CD14-positive monocyte (primary cell): ENCODE data around the gene ATP8B3. TPM values are rescaled to one million over a fixed set of nuclear protein-coding genes. Genes with fewer than 3 reads are reported as not detected.

Source experiments
- DNase-seq, 3 donors: peaks; one replicate each; pipeline ENCODE4 v3.0.0-alpha.2; 2011 to 2022
- H2AFZ ChIP-seq: 2 replicates; pipeline ENCODE4 v1.6.0; 2012; ENCODE audit warnings: mild to moderate bottlenecking, low read depth, low read length, inconsistent platforms; ENCODE audit not compliant: insufficient read depth, poor library complexity, severe bottlenecking
- H3K27ac ChIP-seq, 2 donors: 1 replicate in 1 of 2; 2 replicates in 1 of 2; pipeline ENCODE4 v1.5.1; 2012 to 2013; ENCODE audit warnings: low read length in 2 of 2, control low read depth in 1 of 2, inconsistent platforms in 1 of 2, low read depth in 1 of 2, mild to moderate bottlenecking in 1 of 2
- H3K27me3 ChIP-seq, 2 donors: one replicate each; pipeline versions ENCODE4 v1.6.0 to v1.6.1; 2011 to 2013; ENCODE audit warnings: low read length in 2 of 2; ENCODE audit not compliant: control insufficient read depth in 2 of 2, insufficient read depth in 2 of 2
- H3K36me3 ChIP-seq, 2 donors: replicated peaks in 1 of 2; 1 replicate in 1 of 2; 2 replicates in 1 of 2; pipeline versions ENCODE4 v1.5.1 to v1.6.1; 2012 to 2013; ENCODE audit warnings: low read length in 2 of 2, control low read depth in 1 of 2, inconsistent platforms in 1 of 2, mild to moderate bottlenecking in 1 of 2; ENCODE audit not compliant: insufficient read depth in 2 of 2, control insufficient read depth in 1 of 2
- H3K4me1 ChIP-seq, 2 donors: 1 replicate in 1 of 2; 2 replicates in 1 of 2; pipeline versions ENCODE4 v1.5.1 to v1.6.1; 2012 to 2013; ENCODE audit warnings: low read length in 2 of 2, control low read depth in 1 of 2, inconsistent platforms in 1 of 2, mild to moderate bottlenecking in 1 of 2, moderate library complexity in 1 of 2; ENCODE audit not compliant: insufficient read depth in 2 of 2, control insufficient read depth in 1 of 2
- H3K4me2 ChIP-seq: replicated peaks from 2 replicates; pipeline ENCODE3; 2012; ENCODE audit warnings: low read length, moderate library complexity, mild to moderate bottlenecking; ENCODE audit not compliant: poor library complexity, severe bottlenecking; ENCODE audit errors: extremely low read depth
- H3K4me3 ChIP-seq, 3 experiments: fragments of 200-600 bp in 1 of 3; sonication (generic) in 1 of 3; replicated peaks in 1 of 3; 1 replicate in 2 of 3; 2 replicates in 1 of 3; pipeline ENCODE4 v1.5.1; 2011 to 2013; ENCODE audit warnings: low read length in 3 of 3, mild to moderate bottlenecking in 3 of 3, control low read depth in 2 of 3, low read depth in 2 of 3, inconsistent platforms in 1 of 3, moderate library complexity in 1 of 3
- H3K79me2 ChIP-seq: 2 replicates; pipeline ENCODE4 v1.6.0; 2012; ENCODE audit warnings: mild to moderate bottlenecking, control low read depth, inconsistent platforms, low read length, moderate library complexity; ENCODE audit not compliant: insufficient read depth
- H3K9ac ChIP-seq: 2 replicates; pipeline ENCODE4 v1.6.0; 2017; ENCODE audit warnings: low read length, mild to moderate bottlenecking; ENCODE audit not compliant: insufficient read depth, poor library complexity, severe bottlenecking
- H3K9me3 ChIP-seq, 2 donors: replicated peaks in 1 of 2; 1 replicate in 1 of 2; 2 replicates in 1 of 2; pipeline versions ENCODE4 v1.5.1 to v1.6.1; 2012 to 2013; ENCODE audit warnings: low read length in 2 of 2, control low read depth in 1 of 2; ENCODE audit not compliant: control insufficient read depth in 1 of 2, insufficient read depth in 1 of 2
- H4K20me1 ChIP-seq: 2 replicates; pipeline ENCODE4 v1.6.0; 2012; ENCODE audit warnings: mild to moderate bottlenecking, low read length, control low read depth, moderate library complexity; ENCODE audit not compliant: insufficient read depth
- H3K27ac Mint-ChIP-seq, 7 donors: one replicate each; pipeline ENCODE4 v1.8.0; 2020; ENCODE audit warnings: mild to moderate bottlenecking in 7 of 7, mixed read lengths in 7 of 7, moderate library complexity in 6 of 7, inconsistent platforms in 2 of 7
- H3K27me3 Mint-ChIP-seq, 3 donors: one replicate each; pipeline ENCODE4 v1.8.0; 2021 to 2022; ENCODE audit warnings: low read depth in 3 of 3, mild to moderate bottlenecking in 3 of 3, mixed read lengths in 3 of 3, moderate library complexity in 3 of 3, inconsistent platforms in 1 of 3
- H3K36me3 Mint-ChIP-seq, 2 donors: one replicate each; pipeline ENCODE4 v1.8.0; 2020; ENCODE audit warnings: mixed read lengths in 2 of 2, inconsistent platforms in 1 of 2, mild to moderate bottlenecking in 1 of 2
- H3K4me1 Mint-ChIP-seq: one replicate; pipeline ENCODE4 v1.8.0; 2020; ENCODE audit warnings: mild to moderate bottlenecking, mixed read lengths
- H3K4me3 Mint-ChIP-seq, 2 donors: one replicate each; pipeline ENCODE4 v1.8.0; 2020; ENCODE audit warnings: mild to moderate bottlenecking in 2 of 2, mixed read lengths in 2 of 2, moderate library complexity in 1 of 2
- H3K9me3 Mint-ChIP-seq, 7 donors: one replicate each; pipeline ENCODE4 v1.8.0; 2020 to 2022; ENCODE audit warnings: mixed read lengths in 7 of 7, mild to moderate bottlenecking in 6 of 7, moderate library complexity in 6 of 7, inconsistent platforms in 2 of 7
- WGBS: methylation state at CpG from one replicate; pipeline ENCODE4 v1.1.5; 2013; ENCODE audit warnings: missing lambda C conversion rate; ENCODE audit not compliant: insufficient coverage; 5-methylcytosine and 5-hydroxymethylcytosine counted together
- intact Hi-C, 2 donors: fragments of 100-400 bp; cut with micrococcal nuclease; formaldehyde crosslinking; loops; one replicate each; pipeline versions ENCODE4 v1.15.0 to v1.15.1; 2023
- polyA plus RNA-seq, 3 donors: library from polyadenylated mRNA; depleted of rRNA in 1 of 3; unstranded in 2 of 3; stranded (reverse) in 1 of 3; fragments of 300-500 nt in 2 of 3; fragments of >200 nt in 1 of 3; fragmentation: Illumina TruSeq in 2 of 3; gene quantifications; 1 replicate in 2 of 3; 2 replicates in 1 of 3; pipeline ENCODE4 v1.2.3, GENCODE V29; 2012 to 2021
- TF ChIP-seq, protein P1 (sequence below): fragments of 200-600 bp; IDR thresholded peaks from one replicate; pipeline ENCODE4 v1.8.0; 2022; ENCODE audit warnings: antibody characterized with exemption, mild to moderate bottlenecking

ATP8B3 gene
- polyA plus RNA-seq, 3 donors, result 1.6 to 8.2 (median 1.8) TPM

DNA sequence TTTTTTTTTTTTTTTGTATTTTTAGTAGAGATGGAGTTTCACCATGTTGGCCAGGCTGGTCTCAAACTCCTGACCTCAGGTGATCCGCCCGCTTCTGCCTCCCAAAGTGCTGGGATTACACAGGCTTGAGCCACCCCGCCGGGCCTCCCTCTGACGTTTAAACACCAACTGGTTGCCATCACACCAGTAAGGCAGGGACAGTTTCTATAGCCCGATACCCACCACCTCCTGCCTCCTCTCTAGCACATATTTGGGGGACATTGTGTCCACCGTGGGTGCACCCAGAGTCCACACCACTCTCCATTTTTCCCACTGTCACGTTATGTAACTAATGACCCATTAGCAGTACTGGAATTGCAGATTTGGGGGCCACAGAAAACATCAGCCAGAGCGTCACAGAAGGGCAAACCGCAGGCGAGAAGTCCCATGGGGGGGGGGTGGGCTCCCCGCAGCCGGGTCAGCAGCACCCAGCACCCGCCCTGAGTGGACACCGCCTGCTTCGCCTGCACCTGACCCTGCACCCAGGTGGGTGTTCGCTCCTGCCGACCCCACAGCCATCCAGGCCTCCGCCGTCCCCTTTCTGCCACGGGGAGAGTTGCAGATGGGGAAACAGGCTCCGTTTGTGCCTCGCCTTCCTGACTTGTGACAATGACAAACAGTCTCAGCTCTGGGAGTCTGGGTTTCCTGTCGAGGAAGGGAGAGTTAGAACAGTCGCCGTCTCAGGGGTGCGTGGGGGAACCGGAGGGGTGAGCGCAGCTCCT is 55.2 kb downstream of the ATP8B3 start:
- Mint-ChIP-seq H3K4me1 (peaks cover 3% of the 10 kb centered on the region), H3K4me3 (peak overlapping the region in 1 of 2 donors; percentile 81), H3K27me3 (peaks cover 79 to 90% (median 83%) of the 10 kb centered on the region in 3 donors), H3K27ac (no peak overlapping the region), H3K36me3 (peaks cover 0 to 2% of the 10 kb centered on the region in 2 donors), H3K9me3 (peaks cover 0 to 21% (median 5%) of the 10 kb centered on the region in 7 donors)
- Histone ChIP-seq H3K9ac (no peak overlapping the region), H3K4me1 (peaks cover 0 to 1% of the 10 kb centered on the region in 2 donors), H3K27ac (no peak overlapping the region), H3K4me3 (no peak overlapping the region), H3K79me2 (no peaks in the 10 kb centered on the region), H3K4me2 (no peak overlapping the region), H3K27me3 (peaks cover 45 to 84% of the 10 kb centered on the region in 2 donors), H4K20me1 (no peaks in the 10 kb centered on the region), H3K9me3 (peaks cover 0 to 25% of the 10 kb centered on the region in 2 donors), H2AFZ (no peak overlapping the region), H3K36me3 (no peaks in the 10 kb centered on the region)
- DNase-seq, result no peak
- TF ChIP-seq, protein P1, sequence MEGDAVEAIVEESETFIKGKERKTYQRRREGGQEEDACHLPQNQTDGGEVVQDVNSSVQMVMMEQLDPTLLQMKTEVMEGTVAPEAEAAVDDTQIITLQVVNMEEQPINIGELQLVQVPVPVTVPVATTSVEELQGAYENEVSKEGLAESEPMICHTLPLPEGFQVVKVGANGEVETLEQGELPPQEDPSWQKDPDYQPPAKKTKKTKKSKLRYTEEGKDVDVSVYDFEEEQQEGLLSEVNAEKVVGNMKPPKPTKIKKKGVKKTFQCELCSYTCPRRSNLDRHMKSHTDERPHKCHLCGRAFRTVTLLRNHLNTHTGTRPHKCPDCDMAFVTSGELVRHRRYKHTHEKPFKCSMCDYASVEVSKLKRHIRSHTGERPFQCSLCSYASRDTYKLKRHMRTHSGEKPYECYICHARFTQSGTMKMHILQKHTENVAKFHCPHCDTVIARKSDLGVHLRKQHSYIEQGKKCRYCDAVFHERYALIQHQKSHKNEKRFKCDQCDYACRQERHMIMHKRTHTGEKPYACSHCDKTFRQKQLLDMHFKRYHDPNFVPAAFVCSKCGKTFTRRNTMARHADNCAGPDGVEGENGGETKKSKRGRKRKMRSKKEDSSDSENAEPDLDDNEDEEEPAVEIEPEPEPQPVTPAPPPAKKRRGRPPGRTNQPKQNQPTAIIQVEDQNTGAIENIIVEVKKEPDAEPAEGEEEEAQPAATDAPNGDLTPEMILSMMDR, result no peak
- 2% methylated on average over 26 of the region's 29 CpGs for WGBS
- intact Hi-C loops, result no loop called here

DNA sequence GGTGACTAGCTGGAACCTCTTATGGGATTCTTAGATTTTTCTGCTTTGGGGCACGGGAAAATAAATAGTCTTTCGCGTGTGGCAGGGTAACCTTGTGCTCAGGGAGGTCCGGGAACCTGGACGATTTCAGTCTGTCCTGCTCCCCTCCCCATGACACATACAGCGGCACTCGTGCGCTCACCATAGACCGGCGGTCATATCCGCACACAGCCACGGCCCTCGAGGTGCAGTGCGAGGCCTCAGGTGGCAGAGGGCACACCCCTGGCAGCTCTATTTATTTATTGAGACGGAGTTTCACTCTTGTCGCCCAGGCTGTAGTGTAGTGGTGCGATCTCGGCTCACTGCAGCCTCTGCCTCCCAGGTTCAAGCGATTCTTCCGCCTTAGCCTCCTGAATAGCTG is 55.8 kb downstream of the ATP8B3 start:
- Mint-ChIP-seq H3K4me3 (peak overlapping the region in 1 of 2 donors; percentile 81), H3K27ac (no peak overlapping the region)
- intact Hi-C loops, result no loop called here

More for the DNA sequence above, 55.8 kb downstream of the ATP8B3 start:
- peaks cover 79 to 90% (median 83%) of the 10 kb centered on the region in 3 donors for H3K27me3 Mint-ChIP-seq
- peaks cover 0 to 2% of the 10 kb centered on the region in 2 donors for H3K36me3 Mint-ChIP-seq
- Histone ChIP-seq H3K9me3 (peaks cover 0 to 25% of the 10 kb centered on the region in 2 donors), H3K27ac (no peak overlapping the region), H3K9ac (no peak overlapping the region), H4K20me1 (no peaks in the 10 kb centered on the region), H3K27me3 (peaks cover 45 to 84% of the 10 kb centered on the region in 2 donors), H3K4me3 (no peak overlapping the region), H2AFZ (no peak overlapping the region), H3K4me1 (peaks cover 0 to 3% of the 10 kb centered on the region in 2 donors), H3K79me2 (no peaks in the 10 kb centered on the region), H3K4me2 (no peak overlapping the region), H3K36me3 (no peaks in the 10 kb centered on the region)
- peaks cover 0 to 21% (median 5%) of the 10 kb centered on the region in 7 donors for H3K9me3 Mint-ChIP-seq
- TF ChIP-seq, protein P1, result no peak
- 6% methylated on average over 13 of the region's 20 CpGs for WGBS
- peaks cover 4% of the 10 kb centered on the region for H3K4me1 Mint-ChIP-seq
- no peak for DNase-seq
